Calu3 (cell line): ENCODE measurements around the gene ALPP. TPM values are rescaled to one million over a fixed set of nuclear protein-coding genes. Genes with fewer than 3 reads are reported as not detected.

Source experiments
- BruUV-seq: library from RNA; stranded (reverse); fragments of 400-500 nt; replicated peaks from 2 replicates; lab custom pipeline; 2021; lab: Mats Ljungman, UMichigan
- CTCF ChIA-PET: fragments of 300-600 bp; sonication (Branson Sonifier 250); formaldehyde crosslinking; loops from one replicate; lab custom pipeline; 2022; ENCODE audit warnings: antibody characterized with exemption; lab: Charles Lee
- DNase-seq: peaks from one replicate; pipeline ENCODE4 v3.0.0; 2022
- H3K27ac Mint-ChIP-seq: one replicate; pipeline ENCODE4 v1.8.0; 2022; ENCODE audit warnings: mixed read lengths; ENCODE audit not compliant: unreplicated experiment
- H3K27me3 Mint-ChIP-seq: one replicate; pipeline ENCODE4 v1.8.0; 2022; ENCODE audit warnings: mixed read lengths; ENCODE audit not compliant: unreplicated experiment
- H3K36me3 Mint-ChIP-seq: one replicate; pipeline ENCODE4 v1.8.0; 2022; ENCODE audit warnings: mild to moderate bottlenecking, moderate library complexity, mixed read lengths; ENCODE audit not compliant: insufficient read depth, unreplicated experiment
- H3K4me1 Mint-ChIP-seq: one replicate; pipeline ENCODE4 v1.8.0; 2022; ENCODE audit warnings: mild to moderate bottlenecking, low read depth, mixed read lengths; ENCODE audit not compliant: unreplicated experiment
- H3K4me3 Mint-ChIP-seq: one replicate; pipeline ENCODE4 v1.8.0; 2022; ENCODE audit warnings: mild to moderate bottlenecking, low read depth, moderate library complexity, mixed read lengths; ENCODE audit not compliant: unreplicated experiment
- H3K9me3 Mint-ChIP-seq: one replicate; pipeline ENCODE4 v1.8.0; 2022; ENCODE audit warnings: low read depth, mixed read lengths; ENCODE audit not compliant: unreplicated experiment
- intact Hi-C: fragments of 100-400 bp; cut with micrococcal nuclease; formaldehyde crosslinking; loops from one replicate; pipeline ENCODE4 v1.10.0; 2022; ENCODE audit not compliant: unreplicated experiment
- total RNA-seq: library from RNA; stranded (reverse); gene quantifications from 2 replicates; pipeline ENCODE4 v1.2.3, GENCODE V29; 2022
- TF ChIP-seq, protein P1 (sequence below): fragments of 200-600 bp; IDR thresholded peaks from one replicate; pipeline ENCODE4 v1.8.0; 2022; ENCODE audit warnings: antibody characterized with exemption; ENCODE audit not compliant: unreplicated experiment

Gene ALPP
- total RNA-seq, 1 experiment from 2014 or later, result not detected

GRCh38 chr2:232431705-232432590 lies 53.4 kb downstream of the ALPP start:
- Mint-ChIP-seq H3K4me1 (no peaks in the 10 kb centered on the region), H3K9me3 (no peaks in the 10 kb centered on the region), H3K27ac (no peak overlapping the region), H3K36me3 (no peaks in the 10 kb centered on the region), H3K27me3 (no peaks in the 10 kb centered on the region), H3K4me3 (no peak overlapping the region)
- BruUV-seq, result no TSS peak
- TF ChIP-seq, protein P1, sequence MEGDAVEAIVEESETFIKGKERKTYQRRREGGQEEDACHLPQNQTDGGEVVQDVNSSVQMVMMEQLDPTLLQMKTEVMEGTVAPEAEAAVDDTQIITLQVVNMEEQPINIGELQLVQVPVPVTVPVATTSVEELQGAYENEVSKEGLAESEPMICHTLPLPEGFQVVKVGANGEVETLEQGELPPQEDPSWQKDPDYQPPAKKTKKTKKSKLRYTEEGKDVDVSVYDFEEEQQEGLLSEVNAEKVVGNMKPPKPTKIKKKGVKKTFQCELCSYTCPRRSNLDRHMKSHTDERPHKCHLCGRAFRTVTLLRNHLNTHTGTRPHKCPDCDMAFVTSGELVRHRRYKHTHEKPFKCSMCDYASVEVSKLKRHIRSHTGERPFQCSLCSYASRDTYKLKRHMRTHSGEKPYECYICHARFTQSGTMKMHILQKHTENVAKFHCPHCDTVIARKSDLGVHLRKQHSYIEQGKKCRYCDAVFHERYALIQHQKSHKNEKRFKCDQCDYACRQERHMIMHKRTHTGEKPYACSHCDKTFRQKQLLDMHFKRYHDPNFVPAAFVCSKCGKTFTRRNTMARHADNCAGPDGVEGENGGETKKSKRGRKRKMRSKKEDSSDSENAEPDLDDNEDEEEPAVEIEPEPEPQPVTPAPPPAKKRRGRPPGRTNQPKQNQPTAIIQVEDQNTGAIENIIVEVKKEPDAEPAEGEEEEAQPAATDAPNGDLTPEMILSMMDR, result no peak
- no peak for DNase-seq
- intact Hi-C loops, result no loop called here
- CTCF ChIA-PET, result interaction anchor here (0.6 to 0.8 kb wide), 2 partner anchors 34 to 673 kb away, joined by 3 to 4 read pairs; no protein-coding TSS in a partner anchor

Other genes with a start within 250 kb of the ALPP start
- not detected in 2 replicates for gene ALPG, start 28.1 kb downstream of the ALPP start, total RNA-seq
- not detected in 2 replicates for gene ALPI, start 77.4 kb downstream of the ALPP start, total RNA-seq
- not detected in 2 replicates for gene ECEL1, start 109.1 kb downstream of the ALPP start, total RNA-seq
- not detected in 2 replicates for gene PRSS56, start 141.6 kb downstream of the ALPP start, total RNA-seq
- gene CHRND, start 147.4 kb downstream of the ALPP start, total RNA-seq, result not detected in 2 replicates
- not detected in 2 replicates for gene CHRNG, start 160.9 kb downstream of the ALPP start, total RNA-seq
- gene TIGD1, start 171.8 kb downstream of the ALPP start, total RNA-seq, result 14.9 and 15.5 TPM in 2 replicates
- 67.4 and 76.6 TPM in 2 replicates for gene EIF4E2, start 171.9 kb downstream of the ALPP start, total RNA-seq